GM10266 (cell line): ENCODE measurements around the gene CDH4.

ENCODE experiments used
- DNase-seq: peaks from one replicate; pipeline ENCODE4 v3.0.0; 2012; ENCODE audit errors: extremely low spot score
- CTCF ChIP-seq: IDR thresholded peaks from 2 replicates; pipeline ENCODE4 v1.5.1; 2012; ENCODE audit warnings: mild to moderate bottlenecking, low read depth; ENCODE audit not compliant: control insufficient read depth, insufficient read depth; ENCODE audit errors: missing control alignments

CDH4 gene

GRCh38 chr20:61951695-61952533 lies 699.9 kb downstream of the CDH4 start:
- no peak for DNase-seq
- TF ChIP-seq CTCF: no peak

DNA sequence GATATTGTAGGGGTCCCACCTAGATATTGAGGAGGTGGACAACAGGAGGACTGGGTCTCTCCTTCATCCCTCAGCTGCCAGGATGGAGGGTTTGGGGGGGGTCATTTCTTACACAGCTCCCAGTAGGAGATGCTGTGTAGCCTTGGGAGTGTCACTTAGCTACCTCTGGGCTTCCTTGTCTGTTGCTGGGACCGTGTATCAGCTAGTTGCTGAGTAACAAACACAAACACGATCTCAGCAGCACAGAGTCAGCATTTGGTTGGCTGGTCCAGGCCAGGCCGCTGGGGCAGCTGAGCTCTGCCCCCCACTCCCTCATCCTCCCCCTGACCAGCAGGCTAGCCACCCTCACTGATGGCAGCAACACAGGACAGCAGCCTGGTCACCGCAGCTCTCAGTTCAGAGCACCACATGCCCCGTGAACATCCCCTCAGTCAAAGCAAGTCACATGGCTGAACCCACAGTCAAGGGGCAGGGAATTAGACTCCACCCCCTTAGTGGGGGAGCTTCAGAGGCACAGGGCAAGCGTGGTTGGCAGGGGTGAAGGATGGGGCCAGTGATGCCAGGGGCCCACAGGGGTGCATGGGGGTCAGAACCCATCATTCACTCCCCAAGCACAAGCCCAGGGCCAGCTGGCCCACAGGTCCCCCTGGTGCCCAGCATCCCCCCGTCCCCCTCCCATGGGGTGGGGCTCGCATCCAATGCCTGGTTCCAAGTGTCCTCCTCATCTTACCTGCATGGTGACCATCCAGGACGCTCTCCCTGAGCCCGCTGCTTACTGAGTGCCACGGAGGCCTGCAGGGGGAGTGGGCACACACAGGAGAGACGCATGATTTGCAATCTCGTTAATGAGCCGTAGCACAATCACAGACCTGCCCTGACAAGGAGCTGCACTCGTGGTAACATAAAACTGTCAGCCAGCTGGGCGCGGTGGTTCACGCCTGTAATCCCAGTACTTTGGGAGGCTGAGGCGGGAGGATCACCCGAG lies 701.3 kb downstream of the CDH4 start:
- no peak for DNase-seq
- TF ChIP-seq CTCF: no peak

DNA sequence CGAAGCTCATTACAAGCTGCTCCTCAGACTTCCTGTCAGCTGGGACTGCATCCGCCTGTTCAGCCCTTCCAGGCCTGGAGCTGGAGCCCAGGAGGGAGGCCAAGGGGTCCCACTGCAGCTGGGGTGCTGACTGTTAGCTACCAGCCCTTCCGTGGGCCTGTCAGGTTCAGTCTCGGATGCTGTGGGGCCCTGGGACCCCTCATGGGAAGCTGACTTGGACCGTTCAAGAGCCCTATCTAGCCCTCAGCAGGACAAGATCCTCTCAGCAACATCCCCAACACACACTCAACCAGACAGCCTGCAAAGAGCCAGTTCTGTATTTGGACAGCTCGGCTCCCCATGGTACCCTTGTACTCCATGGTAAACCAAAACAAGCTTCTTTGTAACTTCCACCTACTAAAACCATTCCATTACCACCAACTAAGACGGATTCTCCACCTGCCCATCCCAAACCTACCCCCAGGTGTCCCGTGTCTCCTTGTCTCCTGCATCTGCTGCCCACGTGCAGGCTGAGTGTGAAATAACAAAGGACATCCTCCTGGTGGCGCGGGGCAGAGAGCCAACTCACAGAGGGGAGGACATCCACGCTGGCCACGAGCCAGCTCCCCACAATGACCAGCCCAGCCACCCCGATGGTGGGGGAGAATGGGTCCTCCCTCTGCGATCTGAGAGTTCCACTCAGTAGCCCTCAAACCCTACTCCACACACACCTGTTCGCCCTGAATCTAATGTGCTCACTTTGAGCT lies 702.4 kb downstream of the CDH4 start:
- DNase-seq: no peak
- TF ChIP-seq CTCF: no peak

- no peak for TF ChIP-seq CTCF
- DNase-seq: no peak
Measured at GRCh38 chr20:61955668-61956395, 703.8 kb downstream of the CDH4 start.

DNA sequence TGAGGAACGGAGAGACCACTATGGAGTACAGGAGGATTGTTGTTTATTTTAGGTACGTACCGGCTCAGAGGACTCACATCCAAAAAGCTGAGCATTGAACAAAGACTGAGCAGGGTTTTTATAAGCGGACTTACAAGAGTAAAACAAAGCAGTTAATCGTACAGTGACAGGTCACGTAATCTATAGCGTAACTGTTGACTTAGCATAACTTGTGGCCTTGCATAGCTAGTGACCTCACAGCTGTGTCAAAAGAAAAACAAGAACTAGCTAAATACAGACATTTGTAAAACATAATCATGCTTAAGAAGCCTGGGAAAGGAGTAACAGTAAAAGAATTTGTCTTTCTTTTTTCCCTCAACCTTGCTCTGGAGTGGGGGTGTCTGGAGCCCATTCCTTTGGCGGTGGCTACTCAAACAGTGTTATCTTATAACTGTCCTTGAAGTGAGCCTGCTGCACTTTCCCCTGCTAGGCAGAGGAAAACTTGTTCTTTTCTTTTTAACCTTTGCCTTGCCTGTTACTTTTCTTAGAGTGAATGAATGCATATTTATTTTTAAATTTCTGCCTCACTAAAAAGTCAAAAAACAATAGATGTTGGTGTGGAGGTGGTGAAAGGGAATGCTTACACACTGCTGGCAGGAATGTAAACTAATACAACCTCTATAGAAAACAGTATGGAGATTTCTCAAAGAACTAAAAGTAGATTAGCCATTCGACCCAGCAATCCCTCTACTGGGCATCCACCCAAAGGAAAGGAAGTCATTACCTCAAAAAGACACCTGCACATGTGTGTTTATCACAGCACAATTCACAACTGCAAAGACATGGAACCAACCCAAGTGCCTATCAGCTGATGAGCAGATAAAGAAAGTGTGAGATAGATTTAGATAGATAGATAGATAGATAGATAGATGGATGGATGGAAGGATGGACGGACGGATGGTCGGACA lies 704.6 kb downstream of the CDH4 start:
- no peak for DNase-seq
- TF ChIP-seq CTCF: no peak
